ENCODE results near the gene MICU2.

The MICU2 gene

DNA sequence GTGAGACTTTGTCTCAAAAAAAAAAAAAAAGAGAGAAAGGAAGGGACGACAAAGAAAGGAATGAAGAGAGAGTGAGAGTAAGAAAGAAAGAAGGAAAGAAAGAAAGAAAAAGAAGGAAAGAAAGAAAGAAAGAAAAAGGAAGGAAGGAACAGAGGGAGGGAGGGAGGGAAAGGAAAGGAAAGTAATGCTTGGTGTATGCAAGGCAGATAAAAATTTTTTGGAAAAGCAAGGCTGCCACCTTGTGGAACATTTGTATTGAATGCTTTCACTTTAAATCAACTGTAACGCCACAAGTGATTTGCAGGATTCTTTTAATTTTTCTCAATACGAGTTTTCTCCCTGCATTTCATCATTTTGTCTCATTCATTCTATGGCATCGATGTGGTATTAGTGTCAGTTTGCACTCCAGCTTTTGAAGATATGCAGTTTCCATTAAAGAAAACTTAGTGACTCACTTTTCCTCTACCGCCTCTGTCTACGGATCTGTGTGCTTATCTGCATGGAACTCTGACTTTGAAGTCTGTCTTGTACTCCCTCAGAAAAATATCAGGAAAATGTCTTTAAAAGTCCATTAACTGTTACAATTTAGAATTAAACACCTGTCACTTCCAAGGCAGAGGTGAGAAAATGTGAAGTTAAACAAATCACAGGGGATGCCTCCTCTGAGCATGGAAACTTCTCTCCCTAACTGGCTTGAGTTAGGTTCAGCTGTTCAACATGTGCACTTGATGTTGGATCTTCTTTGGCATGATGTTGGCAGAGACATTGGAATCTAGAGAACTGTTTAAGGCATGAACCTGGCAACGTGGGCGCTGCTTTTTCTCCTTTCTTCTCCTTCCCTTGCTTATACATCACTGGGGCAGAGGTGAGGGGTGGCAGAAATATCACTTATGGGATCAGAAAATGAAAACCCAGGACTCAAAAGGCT lies 124.8 kb downstream of the MICU2 start:
- DNase-seq, result peak; percentile 21

DNA sequence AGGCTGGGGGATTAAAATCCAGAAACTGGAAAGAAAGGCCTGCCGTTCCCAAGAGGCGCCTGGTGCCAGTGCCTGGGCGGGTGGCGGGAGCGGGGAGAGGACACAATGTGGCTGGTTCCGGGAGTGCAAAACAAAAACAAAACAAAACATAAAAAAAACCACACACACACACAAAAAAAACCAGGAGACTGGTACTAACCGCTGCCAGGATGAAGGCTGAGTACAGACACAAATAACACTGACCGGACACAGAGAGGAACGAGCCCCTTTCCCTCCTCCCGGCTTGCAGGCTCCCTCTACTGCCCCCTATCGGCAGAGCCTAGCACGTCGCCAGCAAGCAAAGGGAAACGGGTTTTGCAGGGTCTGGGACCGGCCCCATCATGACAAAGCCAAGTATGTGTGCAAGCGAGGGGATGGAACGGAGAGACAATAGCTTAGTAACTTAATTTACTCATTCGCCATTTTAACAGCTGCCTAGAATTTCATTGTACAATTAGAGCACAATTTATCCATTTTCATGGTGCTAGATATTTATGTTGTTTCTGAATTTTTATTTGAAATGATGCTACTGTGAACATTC lies 127.0 kb downstream of the MICU2 start:
- peak; percentile 59 for DNase-seq

DNA sequence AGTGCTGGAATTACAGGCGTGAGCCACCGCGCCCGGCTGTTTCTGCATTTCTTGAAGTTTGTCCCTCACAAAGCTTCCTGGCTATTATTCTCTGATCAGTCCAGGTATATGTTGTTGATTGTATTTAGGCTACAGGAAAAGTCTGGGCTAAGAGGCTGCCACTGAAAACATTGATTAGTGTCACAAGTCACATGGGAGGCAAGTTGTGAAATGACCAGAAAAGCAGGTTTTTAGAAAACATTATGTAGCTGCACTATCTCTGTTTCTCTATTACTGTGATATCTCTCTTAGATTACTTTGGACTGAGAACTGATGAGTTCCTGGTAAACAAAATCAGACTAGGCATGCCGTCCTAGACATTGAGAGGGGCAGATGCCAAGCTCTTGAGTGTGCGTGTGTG lies 128.9 kb downstream of the MICU2 start:
- DNase-seq, result no peak

DNA sequence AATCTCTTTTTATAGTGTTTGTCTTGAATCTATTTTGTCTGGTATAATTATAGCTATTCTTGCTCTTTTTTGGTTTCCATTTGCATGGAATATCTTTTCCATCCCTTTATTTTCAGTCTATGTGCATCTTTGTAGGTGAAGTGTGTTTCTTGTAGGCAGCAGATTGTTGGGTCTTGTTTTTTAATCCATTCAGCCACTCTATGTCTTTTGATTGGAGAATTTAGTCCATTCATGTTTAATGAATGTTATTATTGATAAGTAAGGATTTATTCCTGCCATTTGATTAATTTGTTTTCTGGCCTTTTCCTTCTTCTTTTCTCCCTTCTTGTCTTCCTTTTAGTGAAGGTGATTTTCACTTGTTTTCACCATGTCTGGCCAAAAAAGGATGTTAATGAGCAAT lies 133.2 kb downstream of the MICU2 start:
- no peak for DNase-seq

DNA sequence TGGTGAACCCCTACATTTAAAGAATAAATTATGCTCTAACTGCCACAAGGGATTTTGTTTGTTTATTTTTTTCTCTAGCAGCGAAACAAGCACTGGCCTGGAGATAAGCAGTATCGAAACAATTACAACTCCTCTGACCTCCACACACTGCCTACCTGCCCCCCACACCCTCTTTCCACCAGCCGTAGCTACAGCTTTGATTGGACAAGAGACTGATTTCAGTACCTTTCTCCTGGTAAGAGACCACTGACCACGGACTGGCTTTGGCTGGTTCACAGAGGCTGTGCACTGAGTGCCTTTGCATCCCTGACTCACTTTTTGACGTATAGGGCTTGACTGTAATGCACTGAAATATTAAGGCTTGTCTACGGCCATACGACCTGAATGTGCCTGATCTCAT lies 137.4 kb downstream of the MICU2 start:
- DNase-seq, result no peak

DNA sequence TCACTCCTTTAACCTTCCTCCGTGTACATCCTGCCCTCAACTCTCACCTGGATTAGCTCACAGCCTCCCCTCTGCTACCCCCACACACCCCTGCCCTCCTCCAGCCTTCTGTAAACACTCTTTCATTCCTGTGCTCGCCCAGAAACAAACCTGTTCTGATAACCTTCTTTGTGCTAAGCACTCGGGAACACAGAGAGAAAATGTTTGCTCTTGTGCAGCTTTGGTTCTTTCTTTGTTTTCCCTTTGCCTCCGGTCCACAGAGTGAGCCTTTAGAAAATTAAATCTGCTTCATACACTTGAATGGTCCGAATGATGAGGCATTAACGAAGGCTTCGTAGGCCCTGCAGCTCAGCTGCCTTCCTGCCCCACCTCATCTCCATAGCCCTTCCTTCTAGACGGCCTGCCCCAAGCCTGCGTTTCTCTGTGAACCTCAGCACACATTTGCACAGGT lies 138.2 kb downstream of the MICU2 start:
- no peak for DNase-seq

DNA sequence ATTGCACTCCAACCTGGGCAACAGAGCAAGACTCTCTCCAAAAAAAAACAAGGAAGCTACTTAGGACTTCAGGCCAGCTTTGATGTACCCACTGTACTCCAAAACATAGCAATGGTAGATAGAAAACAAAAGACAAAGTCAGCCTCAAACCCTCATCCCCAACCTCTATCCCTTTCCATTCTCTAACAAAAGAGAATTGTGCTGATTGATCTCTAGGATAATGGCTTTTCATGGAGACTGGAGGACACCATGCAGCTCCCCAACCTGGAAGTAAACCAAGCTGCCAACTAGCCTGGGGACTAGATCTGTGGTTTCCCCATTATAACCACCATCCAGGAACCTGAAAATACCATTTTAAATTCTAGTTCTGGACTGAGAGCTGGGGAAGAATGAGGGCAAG lies 140.5 kb downstream of the MICU2 start:
- DNase-seq, result no peak

DNA sequence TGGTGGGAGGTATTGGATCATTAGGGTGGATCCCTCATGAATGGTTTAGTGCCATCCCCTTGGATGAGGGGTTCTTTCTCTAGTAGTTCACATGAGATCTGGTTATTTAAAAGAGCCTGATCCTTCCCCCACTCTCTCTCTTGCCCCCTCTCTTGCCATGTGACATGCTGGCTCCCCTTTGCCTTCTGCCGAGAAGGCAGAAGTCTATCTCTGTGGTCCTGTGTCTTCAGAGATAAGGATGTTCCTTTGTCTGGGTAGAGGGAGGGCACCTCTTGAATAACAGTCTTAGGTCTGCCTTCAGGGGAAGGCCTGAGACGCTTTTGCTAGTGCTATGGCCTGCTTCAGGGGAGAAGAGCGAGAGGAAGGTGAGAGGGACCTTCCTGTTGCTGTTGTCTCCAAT lies 142.8 kb downstream of the MICU2 start:
- DNase-seq, result no peak

DNA sequence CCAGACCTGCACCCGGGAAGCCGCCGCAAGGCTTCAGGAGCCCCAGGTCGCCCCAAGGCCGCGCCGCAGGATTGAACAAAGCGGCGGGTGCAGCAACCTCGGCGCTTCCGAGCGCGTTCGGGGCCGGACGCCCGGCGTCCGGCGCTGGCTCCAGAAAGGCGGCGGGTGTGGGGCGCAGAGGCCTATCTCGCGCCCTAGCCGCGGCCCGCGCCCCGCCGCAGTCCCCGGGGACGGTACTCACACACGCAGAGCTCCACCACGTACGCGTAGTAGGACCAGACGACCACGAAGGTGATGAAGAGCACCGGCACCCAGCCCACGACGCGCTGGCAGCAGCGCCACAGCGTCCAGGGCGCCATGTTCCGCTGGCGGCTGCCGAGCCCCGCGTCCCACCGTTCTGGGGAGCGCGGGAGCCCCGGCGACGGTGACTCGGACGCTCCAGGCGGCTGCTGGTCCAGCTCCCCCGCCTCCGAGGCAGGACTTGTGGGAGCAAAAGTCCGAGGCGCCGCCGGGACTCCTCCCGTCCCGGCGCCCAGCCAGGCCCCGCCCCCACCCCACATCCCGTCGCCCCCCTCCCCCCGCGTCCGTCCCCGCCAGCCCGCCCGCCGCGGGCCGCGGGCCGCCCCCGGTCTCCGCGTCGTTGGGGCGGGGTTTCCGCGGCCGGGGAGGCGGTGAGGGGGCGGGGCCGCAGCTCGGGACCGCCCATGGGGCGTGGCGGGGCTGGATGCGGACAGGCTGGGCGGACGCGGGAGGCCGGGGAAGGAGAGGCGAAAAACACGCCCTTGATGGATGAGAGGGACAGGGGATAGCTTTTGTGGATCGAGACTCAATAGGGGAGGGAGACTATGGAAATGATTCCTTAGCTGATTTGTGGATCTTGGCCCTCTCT lies 144.9 kb downstream of the MICU2 start, which contains the start of gene ZDHHC20:
ZDHHC20 (minus strand) TSS at position 491 of the 889 bp plus-strand sequence; CDS start at position 359, 132 bp downstream.
- DNase-seq, result no peak

DNA sequence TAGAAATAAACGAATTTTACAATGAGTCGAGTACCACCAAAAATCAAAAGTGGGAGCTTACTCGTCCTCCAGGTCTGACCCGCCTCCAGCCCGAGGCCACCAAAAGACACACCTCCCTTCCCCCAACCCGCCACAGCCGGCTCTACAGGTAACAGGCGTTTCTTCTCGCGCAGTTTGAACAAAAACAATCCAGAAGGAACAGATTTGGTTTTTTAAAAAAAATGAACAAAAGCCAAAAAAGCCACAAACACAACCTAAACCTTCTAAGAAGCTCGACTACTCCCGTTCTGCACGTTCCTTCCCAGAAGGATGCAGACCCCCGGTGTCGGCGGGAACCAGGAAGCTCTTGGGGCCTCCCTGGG lies 145.5 kb downstream of the MICU2 start:
- peak; percentile 31 for DNase-seq

DNA sequence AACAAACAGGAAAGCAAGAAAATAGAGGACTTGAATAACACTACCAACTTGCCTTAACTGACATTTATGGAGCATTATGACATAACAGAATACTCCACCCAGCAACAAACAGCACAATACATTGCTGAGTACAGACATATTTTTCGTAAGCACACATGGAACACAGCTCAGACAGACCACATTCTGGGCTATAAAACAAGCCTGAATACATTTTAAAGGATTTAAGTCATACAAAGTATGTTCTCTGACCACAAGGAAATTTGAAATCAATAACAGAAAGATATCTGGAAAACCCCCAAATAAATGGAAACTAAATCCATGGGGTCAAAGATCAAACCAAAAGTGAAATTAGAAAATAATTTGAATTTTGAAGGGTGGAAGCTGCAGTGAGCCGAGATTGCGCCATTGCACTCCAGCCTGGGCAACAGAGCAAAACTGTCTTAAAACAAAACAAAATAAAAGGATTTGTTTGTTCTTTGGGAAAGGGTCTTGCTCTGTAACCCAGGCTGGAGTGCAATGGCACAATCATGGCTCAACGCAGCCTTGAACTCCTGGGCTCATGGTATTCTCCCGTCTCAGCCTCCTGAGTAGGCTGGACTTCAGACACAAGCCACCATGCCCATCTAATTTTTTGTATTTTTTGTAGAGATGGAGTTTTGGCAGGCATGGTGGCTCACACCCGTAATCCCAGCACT lies 150.4 kb downstream of the MICU2 start:
- no peak for DNase-seq

DNA sequence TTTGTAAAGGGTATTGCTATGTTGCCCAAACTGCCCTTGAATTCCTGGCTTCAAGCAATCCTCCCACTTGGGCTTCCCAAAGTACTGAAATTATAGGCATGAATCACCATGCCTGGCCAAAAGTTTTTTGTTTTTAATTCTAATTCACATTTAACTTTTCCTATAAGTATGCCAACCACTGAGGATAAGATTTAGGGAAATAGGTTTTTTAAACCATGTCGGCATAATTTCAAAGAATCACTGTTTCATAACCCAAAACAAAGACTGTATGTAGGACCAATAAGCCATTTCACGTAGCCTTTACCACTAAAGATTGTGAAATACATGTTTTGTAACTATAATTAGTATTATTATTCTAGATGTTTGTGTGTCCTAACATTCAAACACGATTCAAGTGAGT lies 153.0 kb downstream of the MICU2 start:
- DNase-seq, result no peak

DNA sequence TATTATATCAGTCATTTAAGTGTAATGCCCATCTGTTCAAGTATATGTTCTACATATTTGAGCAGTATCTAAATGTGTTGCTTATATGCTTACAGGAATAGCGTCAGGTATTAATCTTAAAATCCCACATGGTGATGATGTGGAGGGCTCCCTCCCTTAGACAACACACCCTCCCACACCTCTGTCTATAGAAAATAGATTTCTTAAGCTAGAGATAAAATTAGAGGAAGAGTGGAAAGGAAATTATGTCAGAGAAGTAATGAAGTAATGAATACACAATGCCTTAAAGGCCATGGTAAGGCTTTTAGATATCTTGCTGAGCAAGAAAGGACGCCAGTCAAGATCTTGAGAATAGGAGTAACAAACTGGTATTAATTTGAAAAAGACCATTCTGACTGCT lies 157.3 kb downstream of the MICU2 start:
- no peak for DNase-seq

DNA sequence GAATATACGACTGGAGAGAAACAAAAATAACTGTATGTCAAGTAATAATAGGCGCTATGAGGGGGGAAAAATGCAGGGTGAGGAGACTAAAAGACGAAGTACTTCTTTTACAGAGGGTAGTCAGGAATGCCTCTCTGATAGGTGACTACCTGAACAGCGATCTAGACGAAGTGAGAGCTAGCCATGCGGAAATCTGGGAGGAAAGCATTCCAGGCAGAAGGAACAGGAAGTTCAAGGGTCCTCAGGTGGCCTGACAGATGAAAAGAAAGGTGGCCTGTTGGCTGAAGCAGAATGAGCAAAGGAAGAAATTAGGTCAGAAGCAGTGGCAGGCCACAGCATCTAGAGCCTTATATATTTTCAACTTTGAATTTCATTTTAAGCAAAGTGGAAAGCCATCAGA lies 158.2 kb downstream of the MICU2 start:
- no peak for DNase-seq

DNA sequence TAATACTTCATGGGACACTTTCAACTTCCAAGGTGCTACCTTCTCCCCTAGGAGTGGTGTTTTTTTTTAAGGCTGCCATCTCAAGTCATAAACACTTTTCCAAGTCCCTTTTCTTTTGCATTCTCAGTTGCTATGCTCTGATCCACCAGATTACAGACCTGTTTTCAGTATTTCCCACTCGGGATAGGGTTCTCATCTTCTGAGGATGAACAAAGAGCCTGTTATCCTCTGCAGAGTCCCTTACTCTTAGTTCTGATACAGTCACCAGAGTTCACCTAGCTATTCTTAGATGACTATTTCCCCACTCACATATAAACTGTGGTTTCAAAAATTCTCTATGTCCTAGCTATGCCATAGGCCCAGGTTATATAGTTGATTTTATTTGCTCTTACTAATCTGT lies 160.8 kb downstream of the MICU2 start:
- DNase-seq, result no peak

All from NCI-H524 treated with DMSO at 0.1 percent for 48 hours (cell line).